ENCODE data around the gene CAMTA1.

Gene CAMTA1

GRCh38 chr1:7255303-7256058 lies 470.2 kb downstream of the CAMTA1 start:
- Histone ChIP-seq H3K4me2 (ENCODE audit: low read depth, low read length, poor library complexity, severe bottlenecking) (no peak overlapping the region), H3K79me2 (ENCODE audit: insufficient read depth, low read length) (no peaks in the 10 kb centered on the region), H3K9me3 (ENCODE audit: insufficient read depth, low read length) (no peaks in the 10 kb centered on the region), H3K4me3 (ENCODE audit: insufficient read depth, low read length, poor library complexity, severe bottlenecking) (no peak overlapping the region), H3K9ac (ENCODE audit: low read length) (no peak overlapping the region), H2AFZ (ENCODE audit: low read depth, low read length, severe bottlenecking) (no peak overlapping the region), H3K36me3 (ENCODE audit: low read length) (no peaks in the 10 kb centered on the region), H3F3A (ENCODE audit: insufficient read depth) (no peaks in the 10 kb centered on the region), H3K9me2 (replicated peaks; ENCODE audit: insufficient read depth, low read length) (no peaks in the 10 kb centered on the region), H3K27me3 (ENCODE audit: low read length) (no peaks in the 10 kb centered on the region), H3K27ac (ENCODE audit: low read depth, low read length) (no peak overlapping the region), H4K20me1 (ENCODE audit: low read depth, low read length) (no peaks in the 10 kb centered on the region)
- TF ChIP-seq EZH2phosphoT487 (conservative IDR thresholded peaks at IDR 0.05; ENCODE audit: low read length) (no peak), CTCF (IDR thresholded peaks at IDR 0.05; ENCODE audit: insufficient read depth, low read length, poor library complexity, severe bottlenecking) (no peak)

GRCh38 chr1:7256526-7256925 lies 471.3 kb downstream of the CAMTA1 start:
- no peaks in the 10 kb centered on the region for H3K27me3 ChIP-seq (ENCODE audit: low read length)
- no peak overlapping the region for H3K27ac ChIP-seq (ENCODE audit: low read depth, low read length)

GRCh38 chr1:7257225-7257624 lies 472.0 kb downstream of the CAMTA1 start:
- Histone ChIP-seq H3K4me2 (ENCODE audit: low read depth, low read length, poor library complexity, severe bottlenecking) (no peak overlapping the region), H3K27ac (ENCODE audit: low read depth, low read length) (no peak overlapping the region), H3K79me2 (ENCODE audit: insufficient read depth, low read length) (no peaks in the 10 kb centered on the region), H2AFZ (ENCODE audit: low read depth, low read length, severe bottlenecking) (no peak overlapping the region), H3K9me3 (ENCODE audit: insufficient read depth, low read length) (no peaks in the 10 kb centered on the region), H3K36me3 (ENCODE audit: low read length) (no peaks in the 10 kb centered on the region), H3K9me2 (replicated peaks; ENCODE audit: insufficient read depth, low read length) (no peaks in the 10 kb centered on the region), H3F3A (ENCODE audit: insufficient read depth) (no peaks in the 10 kb centered on the region), H3K4me3 (ENCODE audit: insufficient read depth, low read length, poor library complexity, severe bottlenecking) (no peak overlapping the region), H4K20me1 (ENCODE audit: low read depth, low read length) (no peaks in the 10 kb centered on the region), H3K27me3 (ENCODE audit: low read length) (no peaks in the 10 kb centered on the region), H3K9ac (ENCODE audit: low read length) (no peak overlapping the region)
- TF ChIP-seq EZH2phosphoT487 (conservative IDR thresholded peaks at IDR 0.05; ENCODE audit: low read length) (no peak), CTCF (IDR thresholded peaks at IDR 0.05; ENCODE audit: insufficient read depth, low read length, poor library complexity, severe bottlenecking) (no peak)

More at GRCh38 chr1:7256526-7256925, 471.3 kb downstream of the CAMTA1 start:
- no peak overlapping the region for H3K4me3 ChIP-seq (ENCODE audit: insufficient read depth, low read length, poor library complexity, severe bottlenecking)
- no peak overlapping the region for H3K9ac ChIP-seq (ENCODE audit: low read length)
- no peaks in the 10 kb centered on the region for H3F3A ChIP-seq (ENCODE audit: insufficient read depth)
- H4K20me1 ChIP-seq (ENCODE audit: low read depth, low read length): no peaks in the 10 kb centered on the region
- H3K4me2 ChIP-seq (ENCODE audit: low read depth, low read length, poor library complexity, severe bottlenecking): no peak overlapping the region
- no peak for TF ChIP-seq CTCF (IDR thresholded peaks at IDR 0.05; ENCODE audit: insufficient read depth, low read length, poor library complexity, severe bottlenecking)
- no peak for TF ChIP-seq EZH2phosphoT487 (conservative IDR thresholded peaks at IDR 0.05; ENCODE audit: low read length)
- H2AFZ ChIP-seq (ENCODE audit: low read depth, low read length, severe bottlenecking): no peak overlapping the region
- H3K79me2 ChIP-seq (ENCODE audit: insufficient read depth, low read length): no peaks in the 10 kb centered on the region
- H3K9me2 ChIP-seq (replicated peaks; ENCODE audit: insufficient read depth, low read length): no peaks in the 10 kb centered on the region
- H3K36me3 ChIP-seq (ENCODE audit: low read length): no peaks in the 10 kb centered on the region
- H3K9me3 ChIP-seq (ENCODE audit: insufficient read depth, low read length): no peaks in the 10 kb centered on the region

Data from SU-DHL-6 (cell line).